Mesendoderm (in vitro differentiated cells): ENCODE results near the gene P3H3.

Experiments used
- DNase-seq: peaks from one replicate; pipeline ENCODE4 v3.0.0; 2013
- H2AK5ac ChIP-seq: 2 replicates; pipeline ENCODE4 v1.6.1; 2013; ENCODE audit warnings: low read length, inconsistent platforms
- H2BK120ac ChIP-seq: 2 replicates; pipeline ENCODE4 v1.6.1; 2013; ENCODE audit warnings: low read depth, mild to moderate bottlenecking, low read length, moderate library complexity, mixed read lengths
- H2BK15ac ChIP-seq: replicated peaks from 2 replicates; pipeline ENCODE4 v1.6.1; 2013; ENCODE audit warnings: low read depth, mild to moderate bottlenecking, moderate library complexity
- H2BK5ac ChIP-seq: 2 replicates; pipeline ENCODE4 v1.6.1; 2013; ENCODE audit warnings: low read length, inconsistent platforms
- H3K18ac ChIP-seq: 2 replicates; pipeline ENCODE4 v1.6.1; 2013; ENCODE audit warnings: mild to moderate bottlenecking, low read length, mixed read lengths
- H3K23ac ChIP-seq: one replicate; pipeline ENCODE4 v1.6.1; 2013; ENCODE audit warnings: low read length
- H3K27ac ChIP-seq: 2 replicates; pipeline ENCODE4 v1.5.1; 2013; ENCODE audit warnings: low read depth, mild to moderate bottlenecking, inconsistent platforms, low read length, moderate library complexity
- H3K27me3 ChIP-seq: 2 replicates; pipeline ENCODE4 v1.6.1; 2013; ENCODE audit warnings: low read length, control low read depth, mild to moderate bottlenecking, inconsistent platforms; ENCODE audit not compliant: insufficient read depth, poor library complexity
- H3K36me3 ChIP-seq: 2 replicates; pipeline ENCODE4 v1.6.1; 2013; ENCODE audit warnings: low read length, inconsistent platforms; ENCODE audit not compliant: control insufficient read depth, insufficient read depth
- H3K4ac ChIP-seq: one replicate; pipeline ENCODE4 v1.6.1; 2013; ENCODE audit warnings: low read depth, mild to moderate bottlenecking, low read length, moderate library complexity
- H3K4me1 ChIP-seq: 2 replicates; pipeline ENCODE4 v1.6.1; 2013; ENCODE audit warnings: low read depth, low read length, inconsistent platforms; ENCODE audit not compliant: control insufficient read depth
- H3K4me2 ChIP-seq: 2 replicates; pipeline ENCODE4 v1.6.1; 2013; ENCODE audit warnings: low read length
- H3K4me3 ChIP-seq: 2 replicates; pipeline ENCODE4 v1.5.1; 2013; ENCODE audit warnings: mild to moderate bottlenecking, low read length
- H3K56ac ChIP-seq: one replicate; pipeline ENCODE4 v1.6.1; 2013; ENCODE audit warnings: low read length
- H3K79me1 ChIP-seq: 2 replicates; pipeline ENCODE4 v1.6.1; 2013; ENCODE audit warnings: low read length, inconsistent platforms
- H3K79me2 ChIP-seq: 2 replicates; pipeline ENCODE4 v1.6.1; 2013; ENCODE audit warnings: mild to moderate bottlenecking, low read length; ENCODE audit not compliant: control insufficient read depth, insufficient read depth
- H3K9ac ChIP-seq: 2 replicates; pipeline ENCODE4 v1.6.1; 2013; ENCODE audit warnings: low read length, inconsistent platforms
- H4K5ac ChIP-seq: one replicate; pipeline ENCODE4 v1.6.1; 2013; ENCODE audit warnings: low read length
- H4K8ac ChIP-seq: one replicate; pipeline ENCODE4 v1.6.1; 2013; ENCODE audit warnings: low read depth, mild to moderate bottlenecking, control low read depth, low read length, moderate library complexity
- WGBS: extraction: QIAGEN DNeasy Blood & Tissue Kit; methylation state at CpG from one replicate; pipeline ENCODE4 v1.1.7; 2013; ENCODE audit warnings: low lambda C conversion rate, missing lambda C conversion rate; ENCODE audit not compliant: insufficient coverage; ENCODE audit errors: extremely low coverage; 5-methylcytosine and 5-hydroxymethylcytosine counted together

P3H3 gene

DNA sequence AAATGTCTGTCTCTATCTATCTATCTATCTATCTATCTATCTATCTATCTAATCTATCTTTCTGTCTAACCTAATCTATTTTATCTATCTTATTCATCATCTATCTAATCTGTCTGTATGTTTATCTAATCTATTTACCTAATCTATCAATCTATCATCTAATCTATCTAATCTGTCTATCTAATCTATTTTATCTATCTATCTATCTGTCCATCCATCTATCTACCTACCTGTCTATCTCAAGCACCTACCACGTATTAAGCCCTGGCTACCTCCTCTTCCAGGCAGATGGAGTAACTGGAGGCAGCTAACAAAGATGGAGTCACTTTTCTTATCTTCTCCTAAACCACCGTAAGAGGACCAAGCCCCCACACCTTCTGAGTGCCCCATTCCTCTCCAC lies 33.1 kb upstream of the P3H3 start:
- Histone ChIP-seq H2BK120ac (no peak overlapping the region), H3K4ac (no peak overlapping the region), H4K8ac (no peak overlapping the region), H3K27me3 (no peaks in the 10 kb centered on the region), H3K4me1 (no peaks in the 10 kb centered on the region), H4K5ac (no peak overlapping the region), H3K27ac (no peak overlapping the region), H3K9ac (no peak overlapping the region), H2AK5ac (no peak overlapping the region), H3K36me3 (no peaks in the 10 kb centered on the region), H3K4me2 (no peak overlapping the region), H2BK15ac (no peak overlapping the region), H3K79me2 (no peaks in the 10 kb centered on the region), H2BK5ac (no peak overlapping the region), H3K56ac (no peak overlapping the region), H3K18ac (no peak overlapping the region), H3K79me1 (no peaks in the 10 kb centered on the region), H3K23ac (no peak overlapping the region), H3K4me3 (no peak overlapping the region)
- DNase-seq = peak; percentile 58
- no CpG with 5 or more reads among the region's 2 CpGs for WGBS

DNA sequence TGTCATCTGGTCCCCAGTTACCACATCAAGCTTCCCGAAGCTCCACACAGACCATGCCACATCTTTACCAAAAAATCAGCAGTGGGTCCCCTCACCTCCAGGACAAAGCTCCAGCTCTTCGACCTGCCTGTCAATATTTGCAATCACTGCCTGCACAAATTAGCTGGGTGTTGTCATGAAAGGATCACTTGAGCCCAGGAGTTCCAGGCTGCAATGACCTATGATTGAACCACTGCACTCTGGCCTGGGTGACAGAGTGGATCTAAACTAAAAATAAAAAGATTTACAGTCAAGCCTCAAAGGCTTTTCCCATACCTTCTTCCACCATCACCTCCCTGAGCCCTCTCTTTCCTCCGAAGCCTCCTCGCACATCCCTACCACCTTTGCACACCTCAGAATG lies 31.6 kb upstream of the P3H3 start:
- H2BK120ac ChIP-seq = no peak overlapping the region
- no peak overlapping the region for H4K5ac ChIP-seq
- no CpG with 5 or more reads among the region's 4 CpGs for WGBS
- H3K18ac ChIP-seq = no peak overlapping the region
- no peak overlapping the region for H3K23ac ChIP-seq
- H3K4ac ChIP-seq = no peak overlapping the region
- H3K4me3 ChIP-seq = no peak overlapping the region
- no peak for DNase-seq
- no peak overlapping the region for H3K9ac ChIP-seq
- no peaks in the 10 kb centered on the region for H3K27me3 ChIP-seq
- no peak overlapping the region for H2BK15ac ChIP-seq
- H3K36me3 ChIP-seq = no peaks in the 10 kb centered on the region
- no peaks in the 10 kb centered on the region for H3K79me1 ChIP-seq
- H4K8ac ChIP-seq = no peak overlapping the region
- no peak overlapping the region for H2BK5ac ChIP-seq
- no peaks in the 10 kb centered on the region for H3K4me1 ChIP-seq
- no peak overlapping the region for H3K56ac ChIP-seq
- H3K4me2 ChIP-seq = no peak overlapping the region
- H3K27ac ChIP-seq = no peak overlapping the region
- H3K79me2 ChIP-seq = no peaks in the 10 kb centered on the region
- H2AK5ac ChIP-seq = no peak overlapping the region

DNA sequence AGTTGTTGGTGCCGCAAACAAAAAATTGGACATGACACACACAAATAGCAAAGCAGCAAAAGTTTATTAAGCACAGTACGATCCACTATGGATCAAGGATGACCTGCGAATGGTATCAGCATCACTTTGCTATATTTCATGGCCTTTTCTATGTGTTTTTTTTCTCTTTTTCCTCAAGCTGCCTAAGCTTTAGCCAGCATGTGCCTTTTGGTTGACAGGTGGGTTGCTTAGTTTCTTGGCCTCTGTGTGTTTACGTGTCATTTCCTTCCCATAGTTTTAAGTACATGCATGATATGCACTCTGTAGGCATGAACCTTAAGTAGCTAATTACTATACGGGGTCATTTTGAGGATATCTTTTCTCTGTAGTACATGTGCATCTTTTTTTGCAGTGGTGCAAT lies 29.1 kb upstream of the P3H3 start:
- H3K18ac ChIP-seq = no peak overlapping the region
- WGBS = no CpG with 5 or more reads among the region's 5 CpGs
- no peak overlapping the region for H3K4ac ChIP-seq
- H4K5ac ChIP-seq = no peak overlapping the region
- H3K79me1 ChIP-seq = no peaks in the 10 kb centered on the region
- no peak overlapping the region for H3K56ac ChIP-seq
- H2AK5ac ChIP-seq = no peak overlapping the region
- H3K36me3 ChIP-seq = no peaks in the 10 kb centered on the region
- no peak overlapping the region for H2BK15ac ChIP-seq
- no peak overlapping the region for H4K8ac ChIP-seq
- H2BK120ac ChIP-seq = no peak overlapping the region
- no peak overlapping the region for H3K4me3 ChIP-seq
- H3K4me2 ChIP-seq = no peak overlapping the region
- no peaks in the 10 kb centered on the region for H3K79me2 ChIP-seq
- no peak for DNase-seq
- H3K9ac ChIP-seq = no peak overlapping the region
- H3K4me1 ChIP-seq = no peaks in the 10 kb centered on the region
- no peak overlapping the region for H3K27ac ChIP-seq
- H3K23ac ChIP-seq = no peak overlapping the region
- H2BK5ac ChIP-seq = no peak overlapping the region
- no peaks in the 10 kb centered on the region for H3K27me3 ChIP-seq

DNA sequence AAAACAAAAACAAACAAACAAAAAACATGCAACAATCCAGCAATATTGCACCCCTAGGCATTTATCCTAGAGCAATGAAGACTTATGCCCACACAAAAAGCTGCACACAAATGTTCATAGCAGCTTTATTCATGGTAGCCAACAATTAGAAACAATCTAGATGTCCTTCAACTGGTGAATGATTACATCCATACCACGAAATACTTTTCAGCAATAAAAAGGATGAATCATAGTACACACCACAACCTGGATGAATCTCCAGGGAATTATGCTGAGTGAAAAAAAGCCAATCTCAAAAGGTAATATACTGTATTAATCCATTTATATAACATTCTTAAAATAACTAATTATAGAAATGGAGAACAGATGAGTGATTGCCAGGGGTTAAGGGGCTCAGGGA lies 21.0 kb upstream of the P3H3 start:
- peaks cover 4% of the 10 kb centered on the region for H3K4me1 ChIP-seq
- no peaks in the 10 kb centered on the region for H3K36me3 ChIP-seq
- no peaks in the 10 kb centered on the region for H3K79me1 ChIP-seq
- WGBS = no CpG with 5 or more reads among the region's 1 CpG
- H3K79me2 ChIP-seq = no peaks in the 10 kb centered on the region
- no peak overlapping the region for H3K56ac ChIP-seq
- H3K23ac ChIP-seq = no peak overlapping the region
- no peak overlapping the region for H3K4me2 ChIP-seq
- H3K27me3 ChIP-seq = no peaks in the 10 kb centered on the region
- H2BK15ac ChIP-seq = no peak overlapping the region
- no peak overlapping the region for H3K9ac ChIP-seq
- no peak overlapping the region for H3K4me3 ChIP-seq
- H3K18ac ChIP-seq = no peak overlapping the region
- no peak overlapping the region for H2AK5ac ChIP-seq
- H2BK5ac ChIP-seq = no peak overlapping the region
- peak overlapping the region; percentile 11 for H3K4ac ChIP-seq
- no peak overlapping the region for H4K8ac ChIP-seq
- H2BK120ac ChIP-seq = no peak overlapping the region
- no peak overlapping the region for H3K27ac ChIP-seq
- H4K5ac ChIP-seq = no peak overlapping the region
- DNase-seq = no peak

DNA sequence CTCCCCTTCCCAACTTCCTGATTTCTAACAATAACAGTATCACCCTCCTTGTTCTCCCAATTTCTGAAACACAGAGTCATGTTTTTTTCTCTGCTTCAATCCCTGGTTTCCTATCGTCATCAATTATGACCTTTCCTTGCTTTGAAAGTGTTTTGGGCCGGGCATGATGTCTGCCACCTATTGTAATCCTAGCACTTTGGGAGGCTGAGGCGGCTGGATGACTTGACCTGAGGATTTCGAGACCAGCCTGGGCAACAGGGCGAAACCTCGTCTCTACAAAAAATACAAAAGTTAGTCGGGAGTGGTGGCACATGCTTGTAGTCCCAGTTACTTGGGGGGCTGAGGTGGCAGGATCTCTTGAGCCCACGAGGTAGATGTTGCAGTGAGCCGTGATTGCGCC lies 19.2 kb upstream of the P3H3 start:
- H3K4me2 ChIP-seq = no peak overlapping the region
- no peak overlapping the region for H4K8ac ChIP-seq
- peak overlapping the region; percentile 68 for H3K56ac ChIP-seq
- H4K5ac ChIP-seq = no peak overlapping the region
- H3K79me2 ChIP-seq = no peaks in the 10 kb centered on the region
- no peak overlapping the region for H2AK5ac ChIP-seq
- H3K27me3 ChIP-seq = no peaks in the 10 kb centered on the region
- H2BK5ac ChIP-seq = no peak overlapping the region
- DNase-seq = peak; percentile 68
- H3K9ac ChIP-seq = no peak overlapping the region
- no CpG with 5 or more reads among the region's 10 CpGs for WGBS
- no peak overlapping the region for H2BK15ac ChIP-seq
- H3K23ac ChIP-seq = no peak overlapping the region
- H3K4me1 ChIP-seq = peaks cover 4% of the 10 kb centered on the region
- no peaks in the 10 kb centered on the region for H3K36me3 ChIP-seq
- no peaks in the 10 kb centered on the region for H3K79me1 ChIP-seq
- no peak overlapping the region for H3K4me3 ChIP-seq
- H3K4ac ChIP-seq = no peak overlapping the region
- H2BK120ac ChIP-seq = no peak overlapping the region
- H3K27ac ChIP-seq = no peak overlapping the region
- no peak overlapping the region for H3K18ac ChIP-seq

DNA sequence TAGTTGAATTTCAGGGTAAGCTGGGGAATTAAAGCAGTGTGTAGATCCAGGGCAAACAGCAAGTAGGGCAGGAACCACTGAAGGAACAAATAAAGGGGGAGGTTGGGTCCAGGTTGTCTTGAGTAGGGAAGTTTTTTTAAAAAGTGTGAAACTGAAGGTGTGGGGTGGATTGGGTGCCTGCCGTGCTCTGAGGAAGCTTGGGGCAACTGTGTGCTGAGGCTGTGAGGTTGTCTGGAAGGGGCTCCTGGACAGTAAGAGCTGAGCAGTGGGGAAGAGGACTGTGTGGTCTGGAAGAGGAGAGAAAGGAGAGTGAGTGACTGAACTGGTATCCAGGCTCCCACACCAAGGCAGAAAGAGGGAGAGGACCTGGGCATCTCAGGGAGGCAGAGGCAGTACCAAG lies 17.4 kb upstream of the P3H3 start:
- Histone ChIP-seq H3K18ac (no peak overlapping the region), H2BK120ac (no peak overlapping the region), H3K27ac (no peak overlapping the region), H3K4me2 (no peak overlapping the region), H3K4ac (no peak overlapping the region), H3K79me1 (no peaks in the 10 kb centered on the region), H4K8ac (no peak overlapping the region), H4K5ac (no peak overlapping the region), H3K56ac (peak overlapping the region; percentile 18), H3K4me3 (no peak overlapping the region), H3K27me3 (no peaks in the 10 kb centered on the region), H3K4me1 (peaks cover 4% of the 10 kb centered on the region), H3K23ac (no peak overlapping the region), H2BK15ac (no peak overlapping the region), H3K36me3 (no peaks in the 10 kb centered on the region), H3K9ac (peak overlapping the region; percentile 9), H2BK5ac (no peak overlapping the region), H3K79me2 (no peaks in the 10 kb centered on the region), H2AK5ac (no peak overlapping the region)
- WGBS = no CpG with 5 or more reads among the region's 1 CpG
- DNase-seq = no peak
